H1 (cell line): Measurements from ENCODE around the gene NCLN.
A peak's percentile ranks its signal among the peaks of the same experiment; 100 is the strongest.

ENCODE experiments used
- ATF2 ChIP-seq: IDR thresholded peaks from 2 replicates; pipeline ENCODE4 v1.6.1; 2012; ENCODE audit warnings: low read length, inconsistent platforms
- CHD7 ChIP-seq: fragments of 300-600 bp; sonication (generic); IDR thresholded peaks from 2 replicates; pipeline ENCODE4 v1.7.1; 2012; ENCODE audit warnings: low read length, moderate library complexity, mild to moderate bottlenecking, inconsistent platforms; ENCODE audit not compliant: insufficient replicate concordance
- CREB1 ChIP-seq: IDR thresholded peaks from 2 replicates; pipeline ENCODE4 v1.6.1; 2012; ENCODE audit warnings: inconsistent platforms
- EZH2 ChIP-seq: fragments of 200-600 bp; sonication (generic); IDR thresholded peaks from 2 replicates; pipeline ENCODE4 v1.7.1; 2012; ENCODE audit warnings: low read depth, mild to moderate bottlenecking, moderate library complexity, low read length, inconsistent platforms; ENCODE audit not compliant: severe bottlenecking
- FOSL1 ChIP-seq: IDR thresholded peaks from 2 replicates; pipeline ENCODE4 v1.6.1; 2011; ENCODE audit warnings: mild to moderate bottlenecking, low read depth, low read length, moderate library complexity; ENCODE audit not compliant: insufficient read depth
- POLR2A ChIP-seq, 2 experiments: IDR thresholded peaks; 1 replicate in 1 of 2; 2 replicates in 1 of 2; pipeline ENCODE4 v1.6.1; 2011; ENCODE audit warnings: low read depth in 2 of 2, low read length in 2 of 2, mild to moderate bottlenecking in 2 of 2; ENCODE audit errors: control extremely low read depth in 1 of 2
- SIRT6 ChIP-seq: IDR thresholded peaks from one replicate; pipeline ENCODE4 v1.7.1; 2012; ENCODE audit warnings: low read length, inconsistent platforms
- SUZ12 ChIP-seq: fragments of 200-600 bp; sonication (generic); IDR thresholded peaks from 2 replicates; pipeline ENCODE4 v1.6.1; 2012; ENCODE audit warnings: mild to moderate bottlenecking, inconsistent platforms, low read length, moderate library complexity, mixed read lengths
- TCF12 ChIP-seq: IDR thresholded peaks from 2 replicates; pipeline ENCODE4 v1.6.1; 2011; ENCODE audit warnings: low read depth, mild to moderate bottlenecking, low read length
- YY1 ChIP-seq: IDR thresholded peaks from 2 replicates; pipeline ENCODE4 v1.6.1; 2011; ENCODE audit warnings: low read depth, mild to moderate bottlenecking, low read length
- TF ChIP-seq, protein P1 (sequence below), 3 experiments: IDR thresholded peaks; 1 replicate in 2 of 3; 2 replicates in 1 of 3; pipeline versions ENCODE4 v1.5.1 to v1.6.1; 2011; ENCODE audit warnings: low read length in 3 of 3, mild to moderate bottlenecking in 3 of 3, inconsistent platforms in 2 of 3, low read depth in 1 of 3, moderate library complexity in 1 of 3; ENCODE audit not compliant: insufficient read depth in 1 of 3; ENCODE audit errors: control extremely low read depth in 1 of 3

GRCh38 chr19:3234800-3235199 is 49.1 kb downstream of the NCLN start:
- TF ChIP-seq, protein P1, sequence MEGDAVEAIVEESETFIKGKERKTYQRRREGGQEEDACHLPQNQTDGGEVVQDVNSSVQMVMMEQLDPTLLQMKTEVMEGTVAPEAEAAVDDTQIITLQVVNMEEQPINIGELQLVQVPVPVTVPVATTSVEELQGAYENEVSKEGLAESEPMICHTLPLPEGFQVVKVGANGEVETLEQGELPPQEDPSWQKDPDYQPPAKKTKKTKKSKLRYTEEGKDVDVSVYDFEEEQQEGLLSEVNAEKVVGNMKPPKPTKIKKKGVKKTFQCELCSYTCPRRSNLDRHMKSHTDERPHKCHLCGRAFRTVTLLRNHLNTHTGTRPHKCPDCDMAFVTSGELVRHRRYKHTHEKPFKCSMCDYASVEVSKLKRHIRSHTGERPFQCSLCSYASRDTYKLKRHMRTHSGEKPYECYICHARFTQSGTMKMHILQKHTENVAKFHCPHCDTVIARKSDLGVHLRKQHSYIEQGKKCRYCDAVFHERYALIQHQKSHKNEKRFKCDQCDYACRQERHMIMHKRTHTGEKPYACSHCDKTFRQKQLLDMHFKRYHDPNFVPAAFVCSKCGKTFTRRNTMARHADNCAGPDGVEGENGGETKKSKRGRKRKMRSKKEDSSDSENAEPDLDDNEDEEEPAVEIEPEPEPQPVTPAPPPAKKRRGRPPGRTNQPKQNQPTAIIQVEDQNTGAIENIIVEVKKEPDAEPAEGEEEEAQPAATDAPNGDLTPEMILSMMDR (IDR thresholded peaks at IDR 0.05; ENCODE audit: control extremely low read depth in 1 of 3, insufficient read depth in 1 of 3, low read depth in 1 of 3, low read length in 3 of 3): peak; percentile 66 to 90 (median 82)
- TF ChIP-seq EZH2 (no peak), YY1 (no peak), CREB1 (no peak), TCF12 (no peak), SUZ12 (no peak), SIRT6 (no peak), FOSL1 (no peak), ATF2 (no peak), POLR2A (IDR thresholded peaks at IDR 0.05; ENCODE audit: control extremely low read depth in 1 of 2, low read depth in 2 of 2, low read length in 2 of 2) (no peak), CHD7 (no peak)
